A172 (cell line): ENCODE measurements around the gene C4orf36. TPM values are rescaled to one million over a fixed set of nuclear protein-coding genes. Genes with fewer than 3 reads are reported as not detected.
A peak's percentile ranks its signal among the peaks of the same experiment; 100 is the strongest.

Source experiments
- DNase-seq: peaks from one replicate; pipeline ENCODE4 v3.0.0-alpha.2; 2015; ENCODE audit warnings: low spot score
- total RNA-seq: library from RNA; depleted of rRNA; stranded (reverse); fragments of >200 nt; shearing (Covaris generic); gene quantifications from 2 replicates; pipeline ENCODE4 v1.2.3, GENCODE V29; 2014; rRNA removed

Gene C4orf36
- total RNA-seq, 1 experiment from 2014 or later: not detected

DNA sequence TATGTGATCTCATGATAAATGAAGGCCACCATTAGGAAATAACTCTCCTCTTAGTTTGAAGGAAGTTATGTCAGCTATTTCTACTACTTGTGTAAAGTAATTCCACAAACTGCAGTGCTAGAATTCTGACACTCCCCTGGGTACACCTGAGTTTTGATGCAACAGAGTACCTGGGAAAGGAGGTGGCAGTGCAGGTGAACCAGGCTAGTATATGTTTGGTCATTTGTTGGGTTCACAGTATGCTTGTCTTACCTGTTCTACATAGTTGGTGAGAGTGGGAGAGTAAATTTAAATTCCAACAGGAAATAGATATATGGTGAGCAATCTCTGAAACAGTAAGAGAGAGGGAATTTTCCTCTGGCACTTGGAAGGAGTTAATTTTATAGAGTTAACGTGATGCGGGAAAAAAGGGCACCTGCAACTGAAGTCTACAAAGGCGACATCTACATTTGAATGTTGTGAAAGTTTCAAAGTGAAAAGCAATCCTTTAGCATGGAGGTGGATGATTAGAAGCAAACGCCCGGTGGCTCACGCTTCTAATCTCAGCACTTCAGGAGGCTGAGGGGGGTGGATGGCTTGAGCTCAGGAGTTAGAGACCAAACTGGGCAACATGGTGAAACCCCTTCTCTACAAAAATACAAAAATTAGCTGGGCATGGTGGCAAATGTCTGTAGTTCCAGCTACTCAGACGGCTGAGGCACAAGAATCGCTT is 34.7 kb downstream of the C4orf36 start:
- DNase-seq: no peak

DNA sequence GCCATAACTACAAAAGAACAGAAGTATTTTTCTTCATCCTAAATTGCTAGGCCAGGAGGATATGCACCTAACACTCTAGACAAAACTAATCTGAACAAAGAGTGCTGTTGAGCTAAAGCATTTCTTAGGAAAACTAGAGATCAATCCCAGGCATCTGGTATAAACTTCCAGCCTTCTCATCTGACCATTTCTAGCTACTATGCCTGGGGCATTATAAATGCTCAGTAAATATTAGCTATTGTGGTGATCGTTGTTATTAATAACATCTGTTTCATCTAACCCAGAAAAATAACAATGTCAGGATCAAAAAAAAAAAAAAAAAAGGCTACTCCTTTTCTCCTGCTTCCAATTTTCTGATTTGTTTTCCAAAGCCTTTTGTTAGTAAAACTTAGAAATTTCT is 35.3 kb downstream of the C4orf36 start:
- DNase-seq: no peak

- DNase-seq: peak; percentile 60
Measured at GRCh38 chr4:86855572-86855971, 36.6 kb downstream of the C4orf36 start.

DNA sequence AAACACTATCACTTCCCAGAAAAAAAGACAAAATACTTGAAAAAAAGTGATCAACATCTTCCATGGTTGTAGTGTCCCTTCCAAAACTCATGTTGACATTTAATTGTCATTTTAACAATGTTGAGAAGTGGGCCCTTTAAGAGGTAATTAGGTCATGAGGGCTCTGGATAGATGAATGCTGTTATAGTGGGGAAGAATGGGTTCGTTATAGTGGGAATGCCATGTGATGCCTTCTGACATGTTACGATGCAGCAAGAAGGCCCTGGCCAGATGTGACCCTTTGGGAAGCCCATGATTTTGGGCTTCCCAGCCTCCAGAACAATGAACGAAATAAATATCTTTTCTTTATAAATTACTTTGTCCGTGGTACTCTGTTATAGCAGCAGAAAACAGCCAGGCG is 39.0 kb downstream of the C4orf36 start:
- no peak for DNase-seq

DNA sequence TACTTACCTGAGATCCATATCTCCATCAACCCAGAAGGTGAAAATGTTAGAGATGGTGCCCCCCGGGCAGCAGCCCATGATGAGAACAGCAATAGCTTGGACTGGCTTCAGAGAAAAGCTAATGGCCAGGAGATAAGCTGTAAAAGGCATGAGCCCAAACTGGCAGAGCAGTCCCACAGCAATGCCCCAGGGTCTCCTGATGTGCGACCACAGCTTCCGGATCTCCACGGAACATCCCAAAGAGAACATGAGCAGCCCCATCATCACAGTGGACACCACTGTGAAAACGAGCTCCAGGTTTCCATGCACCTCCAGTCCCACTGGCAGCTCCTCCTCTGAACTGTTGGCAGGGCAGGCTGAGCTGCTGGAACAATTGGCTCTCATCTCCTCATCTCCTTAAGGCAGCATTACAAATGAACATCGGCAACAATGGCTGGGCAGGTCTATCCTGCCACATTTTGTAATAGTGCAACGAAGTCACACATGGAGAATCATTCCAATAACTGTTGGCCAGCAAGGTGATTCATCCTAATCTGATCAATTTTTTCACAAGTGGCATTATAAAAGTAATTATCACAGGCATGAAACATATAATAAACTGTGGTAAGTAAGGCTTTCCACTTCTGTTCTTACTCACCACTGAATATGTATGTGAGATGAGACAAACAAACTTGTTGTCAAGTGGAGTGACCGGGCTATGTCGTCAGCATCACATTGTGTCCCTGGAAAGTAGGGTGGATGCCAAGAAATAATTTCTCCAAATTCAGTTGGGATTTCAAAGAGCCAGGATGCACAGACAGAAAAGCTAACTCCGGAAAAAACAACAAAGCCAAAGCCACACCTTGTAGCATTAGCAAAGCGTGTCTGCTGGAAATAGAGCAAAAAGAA is 43.2 kb downstream of the C4orf36 start, which contains the start of gene SLC10A6:
TSS of gene SLC10A6 (minus strand) at position 653 of the 888 bp plus-strand sequence. CDS start at position 384, 269 bp downstream.
- no peak for DNase-seq

DNA sequence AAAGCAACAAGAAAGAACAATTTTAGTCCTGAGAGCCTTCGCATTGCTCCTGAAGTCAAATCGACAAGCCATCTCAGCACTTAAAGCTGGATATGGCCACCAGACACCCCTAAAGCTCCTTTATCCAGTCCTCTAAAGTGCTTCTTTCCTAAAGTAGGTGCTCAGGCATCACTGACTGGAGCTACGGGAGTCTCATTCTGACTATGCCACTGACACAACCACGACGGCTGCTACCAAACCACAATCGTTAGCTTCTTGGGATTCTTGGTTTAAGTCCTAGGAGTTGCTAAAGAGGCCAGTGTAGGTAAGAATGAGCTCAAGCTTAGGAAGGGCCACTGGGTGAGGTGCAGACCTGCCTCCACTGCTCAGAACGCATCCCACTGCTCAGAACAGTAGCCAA is 44.1 kb downstream of the C4orf36 start:
- DNase-seq: no peak

DNA sequence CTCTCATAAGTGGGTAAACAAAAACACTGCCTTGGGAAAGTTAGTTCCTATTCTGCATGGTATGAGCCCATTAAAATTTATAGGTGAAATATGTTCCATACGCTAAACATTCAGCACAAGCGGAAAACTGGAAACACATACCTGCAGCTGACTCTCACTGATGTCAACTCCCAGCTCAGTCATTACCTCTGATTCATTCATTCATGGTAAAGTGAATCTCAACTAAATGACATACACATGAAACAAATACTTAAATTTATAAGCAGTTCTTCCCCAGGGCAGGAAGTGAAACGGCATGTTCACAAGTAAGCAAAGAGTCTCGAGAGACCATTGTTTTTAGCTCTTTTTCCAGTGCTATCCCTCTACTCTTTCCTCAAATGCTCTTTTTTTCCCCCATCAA is 44.7 kb downstream of the C4orf36 start:
- no peak for DNase-seq

GRCh38 chr4:86846921-86847320 is 45.3 kb downstream of the C4orf36 start:
- DNase-seq: no peak

DNA sequence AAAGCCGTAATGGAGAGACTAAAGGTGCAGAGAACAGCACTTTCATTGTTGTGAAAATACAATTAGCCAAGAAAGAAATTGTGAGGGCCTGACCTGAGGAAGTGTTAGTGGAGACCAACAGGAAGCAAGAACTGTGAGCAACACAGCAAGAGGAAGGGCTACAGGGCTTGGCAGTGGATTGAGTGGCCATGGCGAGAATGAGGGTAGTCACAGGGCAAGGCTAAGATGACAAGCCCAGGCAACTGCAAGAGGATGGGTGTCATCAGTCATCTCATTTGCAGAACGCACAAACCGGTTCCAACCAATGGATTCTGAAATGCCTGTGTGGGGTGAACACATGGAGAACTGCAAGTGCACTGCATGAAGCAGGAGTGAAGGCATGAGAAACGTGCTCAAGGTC is 46.6 kb downstream of the C4orf36 start:
- no peak for DNase-seq

- no peak for DNase-seq
Measured at GRCh38 chr4:86841309-86841708, 50.9 kb downstream of the C4orf36 start.

GRCh38 chr4:86840858-86841257 is 51.4 kb downstream of the C4orf36 start:
- DNase-seq: no peak

GRCh38 chr4:86837691-86838503 is 54.3 kb downstream of the C4orf36 start:
- DNase-seq: no peak

GRCh38 chr4:86835677-86836076 is 56.5 kb downstream of the C4orf36 start:
- no peak for DNase-seq

DNA sequence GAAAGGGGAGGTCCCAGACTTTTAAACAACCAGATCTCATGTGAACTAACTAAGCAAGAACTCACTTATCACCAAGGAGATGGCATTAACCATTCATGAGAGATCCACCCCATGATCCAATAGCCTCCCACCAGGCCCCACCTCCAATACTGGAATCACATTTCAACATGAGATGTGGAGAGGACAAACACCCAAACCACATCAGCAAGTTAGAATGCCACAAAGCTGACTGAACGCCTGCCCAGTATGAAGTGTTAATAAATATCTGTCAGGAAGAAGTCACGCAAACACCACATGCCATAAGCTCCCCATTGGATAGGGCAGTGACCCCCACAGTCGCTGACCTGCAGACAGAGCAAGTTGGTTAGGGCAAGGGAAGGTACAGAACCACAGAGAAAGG is 57.3 kb downstream of the C4orf36 start:
- no peak for DNase-seq

DNA sequence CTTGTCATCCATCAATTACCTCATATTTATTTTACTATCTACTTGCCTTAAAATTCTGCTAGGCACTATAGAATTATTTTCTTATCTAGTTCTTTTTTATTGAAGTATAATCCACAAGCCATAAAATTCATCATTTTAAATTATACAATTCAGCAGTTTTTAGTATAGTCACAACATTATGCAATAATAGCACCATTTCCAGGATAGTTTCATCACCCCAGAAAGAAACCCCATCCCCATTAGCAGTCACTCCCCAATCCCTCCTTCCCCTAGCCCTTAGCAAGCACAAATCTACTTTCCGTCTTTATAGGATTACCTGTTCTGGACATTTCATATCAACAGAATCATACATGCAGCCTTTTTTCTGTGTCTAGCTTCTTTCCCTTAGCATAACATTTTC is 58.6 kb downstream of the C4orf36 start:
- DNase-seq: no peak

GRCh38 chr4:86831262-86832130 is 60.7 kb downstream of the C4orf36 start:
- peak; percentile 65 for DNase-seq

Other genes starting within 250 kb of the C4orf36 start
- gene SLC10A6, start 43.0 kb downstream of the C4orf36 start, total RNA-seq: not detected in 2 replicates
- gene AFF1, start 42.6 kb upstream of the C4orf36 start, total RNA-seq: 5.4 and 5.8 TPM in 2 replicates